K562 (cell line): ENCODE results near the gene PRICKLE4. TPM values are rescaled to one million over a fixed set of nuclear protein-coding genes. Genes with fewer than 3 reads are reported as not detected.
A peak's percentile ranks its signal among the peaks of the same experiment; 100 is the strongest.

ENCODE experiments used
- ATAC-seq: fragments of 200-7000 bp; cut with Tn5 transposase; 3 replicates; pipeline ENCODE4 v1.9.1; 2020; ENCODE audit warnings: moderate library complexity
- BruUV-seq: library from RNA; stranded (reverse); fragments of 400-500 nt; replicated peaks from 2 replicates; lab custom pipeline; 2021; lab: Mats Ljungman, UMichigan
- CTCF ChIA-PET: fragments of 300-600 bp; formaldehyde crosslinking; extraction: SDS; loops from one replicate; lab custom pipeline; 2021; ENCODE audit warnings: low intra/inter-chr PET ratio; lab: Yijun Ruan, JAX
- POLR2A ChIA-PET: fragments of 300-600, 350-650 bp; sonication (Branson Sonifier 250); formaldehyde crosslinking; extraction: SDS; loops from one replicate; lab custom pipeline; 2021; ENCODE audit warnings: antibody characterized with exemption, inconsistent platforms; lab: Yijun Ruan, JAX
- DNase-seq, 4 experiments: peaks; one replicate each; pipeline versions ENCODE4 v3.0.0 to v3.0.0-alpha.2; 2011 to 2018; ENCODE audit warnings: low spot score in 3 of 4, mixed read lengths in 3 of 4; ENCODE audit errors: extremely low read depth in 1 of 4
- FAIRE-seq: peaks from 2 replicates; lab custom pipeline; 2011; peaks lifted over from hg19 to GRCh38; lab: Jason Lieb, UNC
- H2AFZ ChIP-seq: 2 replicates; pipeline ENCODE4 v1.6.0; 2011; ENCODE audit warnings: low read depth, low read length, control low read depth, inconsistent platforms
- H3K27ac ChIP-seq: fragments of 200-600 bp; 3 replicates; pipeline ENCODE4 v1.8.0; 2011; ENCODE audit warnings: low read depth, mild to moderate bottlenecking, control low read depth, inconsistent platforms, low read length, moderate library complexity, mixed read lengths; ENCODE audit errors: extremely low read depth
- H3K27me3 ChIP-seq, 2 experiments: fragments of 300-600 bp in 1 of 2; 2 replicates in 1 of 2; 3 replicates in 1 of 2; pipeline versions ENCODE4 v1.6.0 to v1.8.0; 2011; ENCODE audit warnings: inconsistent platforms in 2 of 2, low read length in 2 of 2, mild to moderate bottlenecking in 1 of 2, mixed read lengths in 1 of 2, moderate library complexity in 1 of 2; ENCODE audit not compliant: control insufficient read depth in 2 of 2, insufficient read depth in 2 of 2
- H3K36me3 ChIP-seq: fragments of 300-600 bp; 3 replicates; pipeline ENCODE4 v1.8.0; 2011; ENCODE audit warnings: mild to moderate bottlenecking, low read length, inconsistent platforms; ENCODE audit not compliant: control insufficient read depth, insufficient read depth
- H3K4me1 ChIP-seq, 2 experiments: fragments of 200-600 bp in 1 of 2; replicated peaks in 1 of 2; 2 replicates in 1 of 2; 3 replicates in 1 of 2; pipeline versions ENCODE4 v1.5.1 to v1.8.0; 2011; ENCODE audit warnings: inconsistent platforms in 2 of 2, low read length in 2 of 2, mild to moderate bottlenecking in 1 of 2, mixed read lengths in 1 of 2, moderate library complexity in 1 of 2; ENCODE audit not compliant: control insufficient read depth in 2 of 2, insufficient read depth in 2 of 2
- H3K4me2 ChIP-seq: 2 replicates; pipeline ENCODE4 v1.6.1; 2011; ENCODE audit warnings: low read length, control low read depth, inconsistent platforms, mixed read lengths; ENCODE audit not compliant: insufficient read depth
- H3K4me3 ChIP-seq: fragments of 200-600 bp; sonication (generic), shearing (Covaris generic); 2 replicates; pipeline ENCODE4 v1.5.1; 2016; ENCODE audit warnings: control low read depth, inconsistent platforms
- H3K79me2 ChIP-seq: fragments of 200-600 bp; 3 replicates; pipeline ENCODE4 v1.8.0; 2011; ENCODE audit warnings: low read length, inconsistent platforms; ENCODE audit not compliant: control insufficient read depth, insufficient read depth
- H3K9ac ChIP-seq, 2 experiments: 2 replicates each; pipeline versions ENCODE4 v1.6.0 to v1.6.1; 2011; ENCODE audit warnings: low read depth in 2 of 2, low read length in 2 of 2, control low read depth in 1 of 2, inconsistent platforms in 1 of 2, mild to moderate bottlenecking in 1 of 2, mixed read lengths in 1 of 2; ENCODE audit not compliant: insufficient read depth in 1 of 2
- H3K9me1 ChIP-seq: one replicate; pipeline ENCODE4 v1.6.0; 2011; ENCODE audit warnings: inconsistent platforms, mild to moderate bottlenecking, low read length, moderate library complexity; ENCODE audit not compliant: control insufficient read depth, insufficient read depth
- H3K9me3 ChIP-seq: replicated peaks from 2 replicates; pipeline ENCODE4 v1.5.1; 2011; ENCODE audit warnings: low read depth, low read length, inconsistent platforms; ENCODE audit not compliant: control insufficient read depth, insufficient read depth
- H4K20me1 ChIP-seq: replicated peaks from 2 replicates; pipeline ENCODE4 v1.6.1; 2011; ENCODE audit warnings: low read length, inconsistent platforms, mixed read lengths; ENCODE audit not compliant: control insufficient read depth, insufficient read depth
- CBX3 ChIP-seq, 2 experiments: IDR thresholded peaks; 1 replicate in 1 of 2; 2 replicates in 1 of 2; pipeline ENCODE4 v1.6.1; 2012; ENCODE audit warnings: inconsistent platforms in 2 of 2, low read length in 2 of 2, borderline replicate concordance in 1 of 2, control low read depth in 1 of 2
- FOXJ3 ChIP-seq: sonication (generic); formaldehyde crosslinking; IDR thresholded peaks from 2 replicates; pipeline ENCODE4 v1.4.0; 2020; ENCODE audit warnings: mild to moderate bottlenecking, missing genetic modification reagents
- FOXP1 ChIP-seq: sonication (generic); formaldehyde crosslinking; IDR thresholded peaks from 2 replicates; pipeline ENCODE4 v1.8.0; 2022; ENCODE audit warnings: mild to moderate bottlenecking, missing genetic modification reagents
- NCOR1 ChIP-seq: fragments of 450-650 bp; IDR thresholded peaks from 2 replicates; pipeline ENCODE4 v1.6.1; 2016; ENCODE audit warnings: mild to moderate bottlenecking, moderate library complexity
- PTBP1 ChIP-seq: fragments of 200-400 bp; formaldehyde crosslinking; IDR thresholded peaks from 2 replicates; pipeline ENCODE4 v1.6.1; 2017; ENCODE audit warnings: low read depth, low read length
- SMARCC2 ChIP-seq: fragments of 450-650 bp; IDR thresholded peaks from 2 replicates; pipeline ENCODE4 v1.6.1; 2017; ENCODE audit warnings: antibody characterized with exemption, moderate library complexity, mild to moderate bottlenecking, low read depth
- XRCC5 ChIP-seq: fragments of 200-400 bp; formaldehyde crosslinking; IDR thresholded peaks from 2 replicates; pipeline ENCODE4 v1.6.1; 2017; ENCODE audit warnings: low read depth, mild to moderate bottlenecking, low read length
- ZFP36 ChIP-seq: fragments of 150-350 bp; IDR thresholded peaks from 2 replicates; pipeline ENCODE4 v1.6.1; 2018; ENCODE audit warnings: low read length, low read depth; ENCODE audit not compliant: partially characterized antibody
- ZNF589 ChIP-seq: fragments of 200-800 bp; sonication (Bioruptor generic); IDR thresholded peaks from 2 replicates; pipeline ENCODE4 v1.6.1; 2016; ENCODE audit warnings: low read depth, missing genetic modification characterization, missing compliant biosample characterization
- WGBS: fragments of 100-300 bp; shearing (Covaris generic); methylation state at CpG from one replicate; pipeline ENCODE4 v1.1.6; 2016; ENCODE audit warnings: low coverage, mixed read lengths; ENCODE audit not compliant: insufficient coverage; ENCODE audit errors: missing lambda C conversion rate; 5-methylcytosine and 5-hydroxymethylcytosine counted together
- in situ Hi-C: fragments of 300-500 bp; cut with MboI; formaldehyde crosslinking; loops from 4 replicates; pipeline ENCODE4 v1.15.0; 2018; ENCODE audit warnings: inconsistent platforms, mixed read lengths
- intact Hi-C: fragments of 100-400 bp; cut with micrococcal nuclease; formaldehyde crosslinking; loops from 2 replicates; pipeline ENCODE4 v1.14.2; 2022
- polyA plus RNA-seq, 8 experiments: library from polyadenylated mRNA; depleted of rRNA in 4 of 8; stranded (reverse) in 5 of 8; unstranded in 3 of 8; fragments of >200 nt; fragmentation: Nextera tagmentation in 2 of 8; fragmentation: Illumina TruSeq in 1 of 8; extraction: Ambion mirVana in 2 of 8; extraction: Trizol in 1 of 8; gene quantifications; 2 replicates each; pipeline versions ENCODE4 v1.2.1 to v1.2.3, GENCODE V29; 2011 to 2014; ENCODE audit warnings: inconsistent platforms in 1 of 8, missing spikeins in 1 of 8
- total RNA-seq, 7 experiments: library from RNA; depleted of rRNA in 6 of 7; stranded (reverse); fragments of >200 nt in 6 of 7; fragmentation: Illumina TruSeq in 2 of 7; extraction: Trizol in 2 of 7; gene quantifications; 2 replicates each; pipeline versions ENCODE4 v1.2.1 to v1.2.3, GENCODE V29; 2011 to 2021; ENCODE audit warnings: low replicate concordance in 1 of 7
- TF ChIP-seq, protein P1 (sequence below), 2 experiments: fragments of 450-650 bp in 1 of 2; sonication (generic) in 1 of 2; formaldehyde crosslinking in 1 of 2; IDR thresholded peaks in 1 of 2; conservative IDR thresholded peaks in 1 of 2; 2 replicates each; pipeline versions ENCODE4 v1.6.1 to v1.8.1; 2016 to 2023; ENCODE audit warnings: mild to moderate bottlenecking in 2 of 2, moderate library complexity in 2 of 2, inconsistent platforms in 1 of 2, missing genetic modification reagents in 1 of 2
- TF ChIP-seq, protein P2 (sequence below), 2 experiments: fragments of 150-350 bp in 1 of 2; IDR thresholded peaks; 2 replicates each; pipeline ENCODE4 v1.6.1; 2012 to 2016; ENCODE audit warnings: low read depth in 2 of 2, low read length in 2 of 2, mild to moderate bottlenecking in 1 of 2, moderate library complexity in 1 of 2
- TF ChIP-seq, protein P3 (sequence below): fragments of 450-650 bp; IDR thresholded peaks from 2 replicates; pipeline ENCODE4 v1.6.1; 2014; ENCODE audit warnings: low read depth, mild to moderate bottlenecking, moderate library complexity, borderline replicate concordance

Gene PRICKLE4
- total and polyA plus RNA-seq, 9 of the 15 experiments (the other 6 are each of a cell fraction or from before 2014, with no cell fraction given), result 0.20 to 0.32 (median 0.27) TPM; not detected in 6

DNA sequence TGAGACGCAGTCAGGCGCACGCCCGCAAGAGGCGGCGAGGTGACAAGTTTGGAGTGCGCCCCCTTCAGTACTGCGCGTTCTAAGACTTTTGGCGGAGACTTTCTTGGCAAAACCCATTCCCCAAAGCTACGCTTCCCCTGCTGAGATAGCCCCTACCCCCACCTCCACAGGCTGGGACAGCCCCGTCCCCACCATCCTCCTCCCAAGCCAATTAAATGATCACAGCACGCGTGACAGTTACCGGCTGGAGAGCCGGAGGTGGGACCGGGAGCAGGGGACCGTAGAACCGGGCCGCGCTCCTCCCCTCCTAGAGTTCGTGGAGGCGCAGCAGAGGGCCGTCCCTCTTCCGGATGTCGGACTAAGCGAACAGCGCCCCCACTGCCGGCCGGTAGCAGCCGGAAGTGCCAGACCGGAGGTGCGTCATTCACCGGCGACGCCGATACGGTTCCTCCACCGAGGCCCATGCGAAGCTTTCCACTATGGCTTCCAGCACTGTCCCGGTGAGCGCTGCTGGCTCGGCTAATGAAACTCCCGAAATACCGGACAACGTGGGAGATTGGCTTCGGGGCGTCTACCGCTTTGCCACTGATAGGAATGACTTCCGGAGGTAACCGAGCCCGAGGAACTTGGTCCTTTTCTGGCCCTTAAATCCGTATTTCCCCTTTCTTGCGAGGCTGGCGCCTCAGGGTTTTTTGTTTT is 6.8 kb downstream of the PRICKLE4 start, which contains the start of gene TOMM6:
Gene TOMM6, plus strand, starts transcription at position 476 of the 699 bp plus-strand sequence. Its CDS starts 4 bp downstream, at position 480.
- peak; percentile 87 for ATAC-seq
- TF ChIP-seq ZFP36 (peak; percentile 33), FOXP1 (CRISPR knock-in tag) (peak; percentile 38), SMARCC2 (peak; percentile 21; the same call in 1 of the 2 replicates), PTBP1 (0 out of 2 replicates have a peak, but pooled peaks have one; percentile 54), ZNF589 (peak; percentile 49; the same call in 1 of the 2 replicates), NCOR1 (peak; percentile 43), XRCC5 (peak; percentile 79), CBX3 (IDR thresholded peaks at IDR 0.05; ENCODE audit: borderline replicate concordance in 1 of 2, low read length in 2 of 2) (peak in 1 of 2 experiments; percentile 63; a peak in 2 of 3 replicates), FOXJ3 (no peak)
- TF ChIP-seq, protein P1, sequence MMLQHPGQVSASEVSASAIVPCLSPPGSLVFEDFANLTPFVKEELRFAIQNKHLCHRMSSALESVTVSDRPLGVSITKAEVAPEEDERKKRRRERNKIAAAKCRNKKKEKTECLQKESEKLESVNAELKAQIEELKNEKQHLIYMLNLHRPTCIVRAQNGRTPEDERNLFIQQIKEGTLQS (IDR thresholded peaks at IDR 0.05), result no peak; the same call in 1 of the 2 replicates
- TF ChIP-seq, protein P1 (CRISPR knock-in tag; conservative IDR thresholded peaks at IDR 0.05), result no peak; the same call in none of the 2 replicates
- TF ChIP-seq, protein P2, sequence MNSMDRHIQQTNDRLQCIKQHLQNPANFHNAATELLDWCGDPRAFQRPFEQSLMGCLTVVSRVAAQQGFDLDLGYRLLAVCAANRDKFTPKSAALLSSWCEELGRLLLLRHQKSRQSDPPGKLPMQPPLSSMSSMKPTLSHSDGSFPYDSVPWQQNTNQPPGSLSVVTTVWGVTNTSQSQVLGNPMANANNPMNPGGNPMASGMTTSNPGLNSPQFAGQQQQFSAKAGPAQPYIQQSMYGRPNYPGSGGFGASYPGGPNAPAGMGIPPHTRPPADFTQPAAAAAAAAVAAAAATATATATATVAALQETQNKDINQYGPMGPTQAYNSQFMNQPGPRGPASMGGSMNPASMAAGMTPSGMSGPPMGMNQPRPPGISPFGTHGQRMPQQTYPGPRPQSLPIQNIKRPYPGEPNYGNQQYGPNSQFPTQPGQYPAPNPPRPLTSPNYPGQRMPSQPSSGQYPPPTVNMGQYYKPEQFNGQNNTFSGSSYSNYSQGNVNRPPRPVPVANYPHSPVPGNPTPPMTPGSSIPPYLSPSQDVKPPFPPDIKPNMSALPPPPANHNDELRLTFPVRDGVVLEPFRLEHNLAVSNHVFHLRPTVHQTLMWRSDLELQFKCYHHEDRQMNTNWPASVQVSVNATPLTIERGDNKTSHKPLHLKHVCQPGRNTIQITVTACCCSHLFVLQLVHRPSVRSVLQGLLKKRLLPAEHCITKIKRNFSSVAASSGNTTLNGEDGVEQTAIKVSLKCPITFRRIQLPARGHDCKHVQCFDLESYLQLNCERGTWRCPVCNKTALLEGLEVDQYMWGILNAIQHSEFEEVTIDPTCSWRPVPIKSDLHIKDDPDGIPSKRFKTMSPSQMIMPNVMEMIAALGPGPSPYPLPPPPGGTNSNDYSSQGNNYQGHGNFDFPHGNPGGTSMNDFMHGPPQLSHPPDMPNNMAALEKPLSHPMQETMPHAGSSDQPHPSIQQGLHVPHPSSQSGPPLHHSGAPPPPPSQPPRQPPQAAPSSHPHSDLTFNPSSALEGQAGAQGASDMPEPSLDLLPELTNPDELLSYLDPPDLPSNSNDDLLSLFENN (IDR thresholded peaks at IDR 0.05; ENCODE audit: low read depth in 2 of 2, low read length in 2 of 2), result 0 out of 4 replicates have a peak, but pooled peaks have one; percentile 38 to 50
- TF ChIP-seq, protein P3, sequence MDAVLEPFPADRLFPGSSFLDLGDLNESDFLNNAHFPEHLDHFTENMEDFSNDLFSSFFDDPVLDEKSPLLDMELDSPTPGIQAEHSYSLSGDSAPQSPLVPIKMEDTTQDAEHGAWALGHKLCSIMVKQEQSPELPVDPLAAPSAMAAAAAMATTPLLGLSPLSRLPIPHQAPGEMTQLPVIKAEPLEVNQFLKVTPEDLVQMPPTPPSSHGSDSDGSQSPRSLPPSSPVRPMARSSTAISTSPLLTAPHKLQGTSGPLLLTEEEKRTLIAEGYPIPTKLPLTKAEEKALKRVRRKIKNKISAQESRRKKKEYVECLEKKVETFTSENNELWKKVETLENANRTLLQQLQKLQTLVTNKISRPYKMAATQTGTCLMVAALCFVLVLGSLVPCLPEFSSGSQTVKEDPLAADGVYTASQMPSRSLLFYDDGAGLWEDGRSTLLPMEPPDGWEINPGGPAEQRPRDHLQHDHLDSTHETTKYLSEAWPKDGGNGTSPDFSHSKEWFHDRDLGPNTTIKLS, result peak; percentile 81; the same call in 1 of the 2 replicates

More for the DNA sequence above, 6.8 kb downstream of the PRICKLE4 start, which contains the start of gene TOMM6:
- ChIA-PET POLR2A (interaction anchor here (0.6 to 7.1 kb wide), 21 partner anchors 10 to 1092 kb away, joined by 3 to 37 read pairs (median 4); partner anchors contain the start of genes BYSL, MED20, RPL7L1 and TAF8), CTCF (interaction anchor here (0.7 to 3.0 kb wide), 10 partner anchors 81 to 379 kb away, joined by 3 to 17 read pairs (median 4); partner anchors contain the start of genes BYSL, MED20 and TAF8)
- FAIRE-seq, result peak; percentile 97
- Histone ChIP-seq H3K36me3 (peaks cover 37% of the 10 kb centered on the region), H4K20me1 (peaks cover 5% of the 10 kb centered on the region; the same call in 1 of the 2 replicates), H3K79me2 (peaks cover 48% of the 10 kb centered on the region), H3K9me1 (no peaks in the 10 kb centered on the region), H3K4me3 (peak within 1 kb of the TSS; percentile 87), H3K4me2 (peak within 1 kb of the TSS; percentile 99), H2AFZ (peak within 1 kb of the TSS; percentile 94), H3K9ac (peak within 1 kb of the TSS; percentile 96 to 99), H3K27me3 (no peaks in the 10 kb centered on the region), H3K9me3 (no peaks in the 10 kb centered on the region), H3K27ac (peak within 1 kb of the TSS; percentile 93), H3K4me1 (peaks cover 30 to 33% of the 10 kb centered on the region in 2 experiments)
- no TSS peak for BruUV-seq
- in situ Hi-C loops, result loop anchor here (5.0 to 10.0 kb wide), 3 partner anchors 120 to 437 kb away; no protein-coding TSS in a partner anchor
- intact Hi-C loops, result loop anchor here (1.0 to 5.0 kb wide), 5 partner anchors 60 to 257 kb away; partner anchors contain the start of genes BYSL, MED20 and USP49
- WGBS, result under 1% methylated on average over 55 of the region's 55 CpGs
- peak; percentile 87 to 99 (median 91) for DNase-seq
